ENCODE results near the gene PRKCH.

The PRKCH gene

DNA sequence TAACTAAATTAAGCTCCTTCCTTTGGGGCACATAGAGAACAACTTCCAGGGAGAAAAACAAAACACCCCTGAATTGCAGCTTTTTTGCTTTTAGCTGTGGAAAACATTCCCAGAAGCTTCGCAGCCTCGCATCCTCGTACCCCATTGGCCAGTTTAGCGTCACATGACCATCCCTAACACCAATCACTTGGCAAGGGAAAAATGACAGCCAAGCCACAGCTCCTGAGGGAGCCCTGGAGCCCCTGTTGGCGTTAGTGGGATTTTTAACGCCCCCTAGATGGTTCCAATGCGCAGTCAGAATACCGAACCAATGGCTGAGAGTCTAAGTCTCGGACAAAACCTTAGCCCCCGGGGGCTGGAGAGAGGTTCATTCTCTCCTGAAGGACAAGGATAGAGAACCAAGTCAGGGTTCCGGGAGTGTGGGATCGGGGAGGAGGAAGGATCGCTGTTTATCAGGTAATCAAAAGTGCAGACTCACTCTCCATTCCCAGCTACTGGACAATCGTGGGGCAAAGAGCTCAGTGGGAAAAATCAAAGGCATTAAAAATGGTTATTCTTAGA lies 238.3 kb downstream of the PRKCH start:
- DNase-seq = no peak

DNA sequence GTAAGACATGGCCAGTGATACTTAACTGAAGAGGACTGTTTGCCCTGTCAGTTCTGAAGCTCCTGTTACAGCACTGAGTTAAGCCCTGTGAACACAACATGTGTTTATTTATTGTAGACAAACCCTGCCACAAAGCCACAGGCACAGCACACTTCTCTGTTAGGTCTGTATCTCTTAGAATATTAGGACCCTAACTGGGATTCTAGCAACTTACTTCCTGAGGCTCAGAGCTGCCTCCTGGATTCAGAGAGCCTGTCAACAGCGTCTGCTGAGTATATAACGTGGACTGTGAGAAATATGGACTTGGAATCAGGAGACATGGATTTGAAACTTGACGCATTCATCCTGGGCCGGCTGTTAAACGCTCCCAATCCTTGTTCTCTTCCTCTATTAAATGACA lies 238.9 kb downstream of the PRKCH start:
- DNase-seq = no peak

DNA sequence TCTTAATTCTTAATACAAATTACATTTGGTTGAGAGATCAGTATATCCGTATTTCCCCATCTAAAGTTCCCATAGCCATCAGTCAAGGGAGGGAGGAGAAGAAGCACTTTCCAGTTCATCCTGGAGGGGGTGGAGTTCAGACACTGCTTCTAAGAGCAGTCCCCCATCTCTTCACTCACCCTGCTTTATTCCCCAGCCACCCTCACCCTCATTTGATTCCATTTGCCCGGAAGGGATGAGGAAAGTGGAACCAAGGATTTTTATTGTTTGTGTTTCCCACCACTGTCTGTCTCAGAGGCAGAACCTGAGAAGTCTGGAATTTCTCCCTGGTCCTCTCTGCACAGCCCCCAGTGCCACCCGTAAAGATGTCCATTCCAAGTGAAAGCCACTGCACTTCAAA lies 239.7 kb downstream of the PRKCH start:
- no peak for DNase-seq

DNA sequence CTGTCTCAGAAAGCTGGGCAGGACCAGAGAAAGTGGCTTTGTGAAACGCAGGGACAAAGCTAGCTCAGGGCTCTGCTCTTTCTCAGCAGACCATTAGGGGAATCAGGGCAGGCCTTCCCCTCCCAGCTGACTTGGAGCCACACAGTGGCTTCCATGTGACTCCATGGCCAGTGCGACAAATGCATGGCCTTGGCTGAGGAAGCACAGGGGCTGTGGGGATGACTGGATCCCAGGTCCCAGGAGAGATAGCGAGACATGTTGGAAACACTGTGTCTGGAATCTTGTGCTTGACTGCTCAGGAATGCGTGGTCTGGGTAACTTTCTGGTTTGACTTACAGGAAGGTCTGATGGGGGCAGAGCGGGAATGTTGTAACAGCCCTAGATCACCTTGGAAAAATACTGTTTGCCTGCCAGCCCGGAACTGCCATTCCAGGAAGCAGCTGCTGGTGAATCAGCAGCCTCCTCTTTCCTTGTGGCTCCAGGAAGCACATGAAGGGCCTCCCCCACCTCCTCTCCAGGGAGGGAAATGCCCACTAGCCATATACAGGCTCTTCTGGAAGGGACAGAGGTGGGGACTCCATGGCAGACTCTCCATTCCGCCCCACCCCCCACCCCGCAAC lies 240.4 kb downstream of the PRKCH start:
- no peak for DNase-seq

DNA sequence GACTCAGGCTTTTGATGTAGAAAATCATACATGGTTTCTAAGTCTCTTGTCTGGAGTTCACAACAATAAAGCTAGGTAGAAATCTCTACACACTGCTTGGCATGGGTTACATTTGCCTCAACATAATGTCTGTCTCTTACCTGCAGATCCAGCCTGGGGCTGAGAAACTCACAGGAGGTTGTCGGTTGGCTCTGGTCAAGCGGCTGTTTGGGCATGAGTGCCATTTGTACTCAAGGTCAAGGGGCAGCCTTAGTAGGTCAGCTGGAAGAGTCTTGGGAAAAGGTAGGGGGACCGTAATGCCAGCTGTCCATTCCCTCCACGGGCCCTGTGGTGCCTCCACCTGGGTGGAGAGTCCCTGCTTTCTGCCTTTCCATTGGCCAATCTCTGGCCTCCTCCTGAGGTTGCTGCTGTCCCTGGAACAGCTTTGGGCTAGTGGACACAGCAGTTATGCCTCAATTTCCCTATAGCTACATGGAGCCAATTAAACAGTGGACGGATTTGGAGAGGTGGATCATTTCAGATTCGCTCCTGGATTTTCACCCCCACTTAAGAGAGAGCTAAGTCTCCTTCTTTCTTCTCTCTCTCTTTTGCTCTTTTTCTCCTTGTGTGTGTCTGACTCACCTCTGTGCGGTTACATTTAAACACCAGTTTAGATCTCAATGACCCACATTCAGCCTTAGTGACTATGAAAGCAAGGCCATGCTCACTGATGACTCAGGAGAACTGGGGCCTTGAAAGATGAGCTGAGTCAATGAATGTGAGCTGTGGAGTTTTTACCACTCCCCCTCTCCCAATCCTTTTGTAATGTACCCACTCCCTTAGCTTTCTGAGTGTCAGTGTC lies 241.2 kb downstream of the PRKCH start:
- peak; percentile 59 for DNase-seq

DNA sequence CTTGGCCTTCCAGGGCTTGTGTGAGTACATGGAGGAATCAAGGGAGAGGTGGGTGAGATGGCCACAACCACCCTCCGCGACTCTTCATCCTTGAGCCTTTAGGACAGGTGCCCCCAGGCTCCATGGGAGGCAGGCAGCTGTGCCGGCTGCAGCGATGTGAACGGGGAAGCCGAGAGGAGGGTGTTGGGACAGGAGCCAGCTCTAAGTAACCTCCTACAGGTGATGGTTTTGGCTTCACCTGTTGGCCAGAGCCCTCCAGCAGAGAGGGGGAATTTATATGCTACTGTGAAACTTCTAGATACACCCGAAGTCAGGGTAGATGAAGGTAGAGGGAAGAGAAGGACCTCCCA lies 241.8 kb downstream of the PRKCH start:
- no peak for DNase-seq

DNA sequence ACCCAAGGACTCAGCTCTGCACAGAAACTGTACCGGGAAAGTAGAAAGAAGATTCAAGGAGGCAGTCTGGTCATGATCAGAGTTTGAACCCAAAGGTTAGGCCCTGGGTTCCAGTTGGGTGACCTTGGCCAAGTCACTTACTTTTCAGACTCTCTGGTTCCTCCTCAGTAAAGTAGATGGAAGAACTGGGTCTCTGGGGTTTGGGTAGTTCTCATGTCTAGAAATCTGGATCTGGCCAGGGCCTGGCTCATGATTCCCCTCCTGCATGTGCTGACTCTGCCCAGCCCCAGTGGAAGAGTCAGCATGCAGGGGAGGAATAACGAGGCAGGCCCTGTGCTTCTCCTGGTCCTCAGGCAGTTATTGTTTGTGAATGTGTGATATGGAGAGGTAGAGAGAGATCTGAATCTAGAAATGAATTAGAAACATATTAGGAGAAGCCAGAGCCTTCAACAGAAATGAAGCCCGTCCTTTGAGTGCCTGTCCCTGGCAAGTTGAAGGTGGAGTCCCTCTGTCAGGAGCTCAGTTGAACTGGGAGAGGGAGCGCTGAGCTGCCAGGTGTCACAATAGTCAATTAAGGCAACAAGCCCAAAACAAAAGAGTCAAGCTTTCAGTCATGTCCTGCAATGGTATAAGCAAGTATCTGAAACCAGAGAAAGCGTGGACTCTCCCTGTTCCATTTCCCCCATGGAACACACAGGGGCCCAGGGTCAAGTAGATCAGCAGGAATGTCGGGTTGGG lies 242.7 kb downstream of the PRKCH start:
- no peak for DNase-seq

DNA sequence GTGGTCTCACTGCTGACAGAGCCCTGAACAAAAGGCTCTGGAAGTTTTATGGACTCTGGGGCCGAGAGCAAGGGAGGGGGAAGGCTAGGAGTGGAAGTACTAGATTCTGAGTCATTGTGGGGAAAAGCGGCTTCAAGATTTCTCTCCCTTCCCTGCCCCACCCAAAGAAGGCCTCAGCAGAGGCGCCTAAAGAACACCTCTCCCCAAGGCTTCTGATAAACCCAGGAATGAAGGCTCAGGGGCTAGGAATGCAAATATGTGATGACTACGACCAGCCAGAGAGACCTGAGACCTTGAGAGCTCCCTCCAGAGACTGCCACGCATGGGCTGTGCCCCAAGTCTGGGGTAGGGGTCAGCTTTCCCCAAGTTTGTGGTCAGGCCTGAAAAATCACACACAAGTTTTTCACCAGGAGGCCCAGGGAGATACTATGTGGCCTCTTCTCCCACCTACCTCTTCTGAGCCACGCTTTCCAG lies 243.3 kb downstream of the PRKCH start:
- DNase-seq = no peak

DNA sequence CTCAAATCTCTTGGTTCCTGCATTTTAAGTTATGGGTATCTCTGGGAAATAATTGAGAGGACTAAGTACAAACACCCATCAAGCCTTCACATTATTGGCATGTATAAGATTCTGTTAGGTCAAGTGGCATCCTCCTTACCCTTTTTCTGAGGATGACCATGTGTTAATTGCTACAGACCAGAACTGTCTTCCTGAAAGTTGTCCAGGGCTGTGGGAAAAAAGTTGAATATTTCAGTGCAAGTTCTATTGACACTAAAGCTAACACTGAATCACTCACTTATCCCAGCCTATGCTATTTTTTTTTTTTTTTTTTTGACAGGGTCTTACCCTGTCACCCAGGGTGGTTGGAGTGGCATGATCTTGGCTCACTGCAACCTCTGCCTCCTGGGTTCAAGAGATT lies 243.8 kb downstream of the PRKCH start:
- no peak for DNase-seq

DNA sequence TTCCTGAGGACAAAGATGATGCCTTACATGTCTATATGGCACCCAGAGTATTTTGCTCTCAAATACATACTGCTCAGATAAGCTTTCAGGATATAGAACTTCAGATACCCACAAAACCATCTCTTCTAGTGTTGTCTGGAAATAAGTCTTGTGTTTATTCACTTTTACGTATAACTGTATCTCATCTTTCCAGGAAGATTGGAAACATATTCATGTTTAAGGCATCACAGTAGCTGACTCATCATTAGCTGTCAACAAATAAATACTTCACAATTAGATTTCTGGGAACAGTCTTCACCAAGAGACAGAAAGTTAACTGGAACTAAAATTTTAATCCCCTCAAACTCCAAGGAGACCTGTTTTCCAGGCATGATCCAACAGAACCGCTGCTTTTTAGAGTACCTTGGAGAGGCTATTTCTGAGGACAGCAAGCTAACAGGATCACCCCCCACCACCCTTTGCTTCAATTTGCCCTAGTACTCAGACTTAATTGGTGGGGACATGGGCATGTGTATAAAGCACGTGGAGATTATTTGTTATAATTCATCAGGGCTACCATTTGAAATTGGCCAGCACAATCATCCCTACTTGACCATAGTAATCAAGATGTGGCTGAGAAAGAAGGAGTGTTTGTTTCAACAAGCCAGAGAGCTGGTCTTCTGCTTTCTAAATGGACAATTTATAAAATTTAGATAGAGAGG lies 244.6 kb downstream of the PRKCH start:
- no peak for DNase-seq

DNA sequence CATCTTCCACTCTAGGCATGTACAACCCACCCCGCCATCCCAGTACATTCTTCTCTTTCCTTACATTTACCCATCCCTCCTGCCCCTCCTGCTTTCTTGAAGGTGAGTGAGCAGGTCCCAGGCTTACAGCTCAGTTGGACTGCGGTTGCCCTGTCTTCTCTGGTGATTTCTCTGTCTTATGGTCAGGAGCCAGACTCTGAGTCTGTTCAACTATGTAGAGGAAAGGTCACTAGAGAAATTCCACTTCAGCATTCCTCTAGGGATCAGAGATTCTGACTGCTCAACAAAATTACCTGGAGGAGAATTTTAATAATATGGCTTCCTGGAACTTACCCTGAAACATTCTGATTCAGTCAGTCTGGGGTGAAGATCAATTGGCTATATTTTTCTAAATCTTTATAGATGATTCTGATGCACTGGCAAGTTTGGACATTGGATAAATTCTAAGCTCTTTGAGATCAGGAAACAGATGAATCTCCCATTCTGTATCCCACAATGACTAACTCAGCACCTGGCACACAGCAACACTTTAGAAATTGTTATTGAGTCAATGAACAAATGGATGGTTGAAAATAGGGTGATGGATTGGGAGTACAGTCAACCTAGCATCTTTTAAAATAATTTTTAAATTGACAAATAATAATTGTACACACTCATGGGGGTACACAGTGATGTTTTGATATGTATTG lies 245.3 kb downstream of the PRKCH start:
- DNase-seq = no peak

DNA sequence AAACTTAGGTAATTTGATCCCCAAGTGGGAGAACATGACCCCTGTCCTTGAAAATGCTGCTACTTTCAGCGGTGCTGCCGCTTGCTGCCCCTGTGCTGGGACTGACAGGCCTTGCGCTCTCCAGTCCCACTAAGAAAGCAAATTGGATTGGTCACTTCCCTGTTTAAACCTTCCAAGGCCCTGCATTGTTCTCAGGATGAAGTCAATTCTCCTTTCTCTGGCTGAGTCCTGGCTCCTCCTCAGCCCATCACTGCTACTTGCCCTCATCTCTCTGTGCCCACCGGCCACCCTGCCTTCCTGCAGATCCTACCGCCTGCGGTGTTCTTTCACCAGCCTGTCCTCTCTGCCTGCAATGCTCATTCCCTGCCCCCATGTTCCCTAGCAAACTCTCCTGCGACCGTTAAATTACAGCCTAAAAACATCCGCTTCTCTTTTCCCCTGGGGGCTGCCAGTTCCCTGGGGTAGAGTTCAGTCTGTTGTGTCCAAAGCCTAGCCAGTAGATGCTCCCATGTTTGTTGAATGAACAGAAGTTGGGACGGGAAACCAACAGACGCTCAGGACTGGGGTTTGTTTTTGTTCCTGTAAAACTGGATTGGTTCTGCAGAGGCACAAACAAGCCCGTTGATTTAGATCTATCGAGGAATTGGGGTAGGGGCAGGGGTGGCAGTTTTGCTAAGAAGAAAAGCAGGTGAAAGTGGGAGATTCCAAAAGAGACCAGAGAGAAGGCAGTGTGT lies 246.6 kb downstream of the PRKCH start:
- DNase-seq = no peak

DNA sequence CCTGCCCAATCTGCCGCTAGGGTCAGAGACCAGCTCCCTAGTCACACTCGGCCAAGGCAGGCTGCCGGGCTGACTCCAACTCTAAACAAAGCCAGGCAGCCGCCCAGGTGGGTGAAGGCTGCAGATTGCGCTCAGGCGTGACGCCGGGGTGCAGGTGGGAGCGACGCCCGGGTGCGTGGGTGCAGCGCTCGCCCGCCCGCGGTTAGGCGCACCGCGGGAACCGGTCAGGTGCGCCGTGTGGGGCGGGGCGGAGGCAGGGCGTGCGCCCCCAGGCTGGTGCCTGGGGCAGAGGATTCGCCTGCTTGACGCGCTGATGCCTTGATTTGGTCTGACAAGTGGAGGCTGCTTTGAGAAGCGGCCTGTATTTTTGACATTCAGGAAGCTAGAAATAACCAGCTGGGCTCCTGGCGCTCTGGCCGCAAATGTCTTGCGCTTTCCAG lies 247.2 kb downstream of the PRKCH start:
- peak; percentile 69 for DNase-seq

DNA sequence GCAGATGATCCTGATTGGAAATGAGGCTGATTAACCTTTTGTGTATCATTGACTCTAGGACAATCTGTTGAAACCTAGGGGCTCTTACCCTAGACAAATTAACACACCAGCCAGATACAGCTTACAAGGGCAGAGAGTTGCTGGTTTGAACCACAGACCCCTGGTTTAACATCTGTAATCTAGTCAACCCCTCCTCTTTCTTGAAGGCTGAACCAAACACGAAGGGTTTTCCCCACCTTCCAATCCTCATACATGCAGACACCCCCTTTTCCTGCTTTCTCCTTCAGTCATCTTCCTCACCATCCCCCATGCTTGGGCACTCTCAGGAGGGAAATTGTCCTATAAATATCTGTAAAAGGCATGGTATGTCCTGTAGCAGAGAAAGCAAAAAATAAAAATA lies 247.9 kb downstream of the PRKCH start:
- no peak for DNase-seq

DNA sequence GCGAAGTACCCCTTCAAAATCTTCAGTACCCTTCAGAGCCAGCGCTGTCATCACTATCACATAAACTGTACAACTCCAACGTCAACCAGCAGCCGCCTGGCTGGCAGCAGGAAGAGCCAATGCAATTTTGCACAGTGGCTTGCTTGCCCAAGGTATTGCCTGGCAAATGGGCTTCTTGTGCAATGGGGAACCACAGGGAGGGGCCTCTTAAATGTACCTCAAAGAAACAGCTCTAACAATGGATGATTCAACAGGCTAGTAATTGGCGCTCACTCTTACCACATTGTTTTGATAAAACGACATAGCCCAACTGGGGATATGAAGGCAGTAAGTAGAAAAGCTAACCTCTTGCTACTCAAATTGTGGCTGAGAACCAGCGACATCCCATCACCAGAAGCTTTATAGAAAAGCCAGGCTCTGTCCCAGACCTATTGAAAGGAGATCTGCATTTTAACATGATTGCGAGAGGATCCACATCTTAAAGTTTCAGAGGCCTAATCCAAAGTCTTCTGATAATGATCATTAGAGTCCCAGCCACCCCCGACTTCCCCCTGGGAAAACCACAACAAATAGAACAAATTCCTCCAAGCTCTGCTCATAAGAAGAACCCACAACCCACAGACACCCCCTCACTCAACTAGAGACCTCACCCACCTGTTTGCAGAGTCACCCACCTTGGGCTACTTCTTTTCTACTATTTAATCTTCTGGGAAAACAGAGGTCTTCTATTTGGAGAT lies 248.6 kb downstream of the PRKCH start:
- DNase-seq = peak; percentile 55

DNA sequence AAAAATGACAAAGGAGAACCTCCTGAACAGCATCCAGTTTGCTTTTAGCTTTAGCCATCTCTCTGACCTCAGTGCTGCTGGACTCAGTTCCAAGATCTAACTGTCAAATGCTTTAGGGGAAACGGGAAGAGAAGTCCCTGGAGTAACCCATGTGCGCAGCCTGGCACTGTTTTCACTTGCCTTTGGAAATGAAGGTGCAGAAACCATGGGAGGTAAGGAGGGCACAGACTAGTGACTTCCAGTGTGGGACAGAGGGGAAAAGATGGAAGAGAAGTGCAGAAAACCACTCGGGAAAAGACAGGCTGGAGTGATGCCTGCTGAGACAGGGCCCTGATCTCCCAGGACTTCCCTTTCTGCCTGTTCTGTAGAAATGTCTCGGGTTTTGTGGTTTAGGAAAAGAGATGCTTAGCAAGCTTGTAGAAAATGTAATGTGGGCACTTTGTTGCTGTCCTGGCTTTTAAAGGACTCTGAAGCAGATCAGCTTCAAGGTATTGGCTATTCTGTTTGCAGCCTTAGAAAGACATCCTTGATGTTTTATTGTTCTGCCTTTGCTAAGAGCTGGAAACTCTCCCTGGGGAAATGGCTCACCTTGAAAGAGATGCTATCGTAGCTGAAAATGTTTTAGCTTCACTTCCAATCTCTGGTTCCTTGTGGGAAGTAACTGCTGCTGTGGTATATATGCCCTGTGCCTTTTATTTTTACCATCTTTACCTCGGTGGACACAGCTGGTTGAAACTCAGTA lies 249.3 kb downstream of the PRKCH start:
- no peak for DNase-seq

DNA sequence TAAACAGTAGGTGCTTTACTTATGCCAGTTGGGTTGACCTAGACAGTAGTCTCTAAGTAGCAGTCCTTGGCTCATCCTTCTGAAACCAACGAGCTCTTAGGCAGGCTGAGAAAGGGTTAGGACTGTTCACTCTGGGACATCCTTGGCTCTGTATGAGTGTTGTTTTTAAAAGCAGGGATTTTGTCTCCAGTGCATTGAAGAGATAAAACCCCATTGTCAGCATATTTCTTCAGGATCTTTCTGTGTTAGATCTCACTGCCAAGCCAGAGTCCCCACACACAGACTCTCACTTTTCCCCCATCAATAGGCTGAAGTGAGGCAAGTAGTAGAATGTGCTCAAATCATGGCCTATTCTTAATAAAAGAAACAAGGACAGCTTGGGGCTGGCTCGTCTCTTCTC lies 250.5 kb downstream of the PRKCH start:
- DNase-seq = no peak

DNA sequence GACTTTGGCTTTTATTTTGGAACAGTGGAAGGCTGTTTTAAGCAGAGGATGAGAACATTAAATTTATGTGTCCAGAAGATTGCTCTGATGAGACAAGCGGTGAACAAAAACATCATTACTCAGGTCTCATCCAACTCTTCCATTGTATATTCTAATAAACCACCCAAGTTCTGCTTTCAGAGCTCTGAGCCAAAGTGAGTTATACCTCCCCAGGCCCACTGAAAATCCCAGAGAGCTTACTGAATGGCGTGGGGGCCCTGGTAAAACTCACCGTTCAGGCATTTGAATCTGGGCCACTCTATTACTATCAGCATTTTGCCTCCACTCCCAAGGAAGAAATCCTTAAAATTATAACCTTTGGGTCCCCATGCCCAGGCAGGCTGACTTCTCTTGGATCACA lies 251.9 kb downstream of the PRKCH start:
- DNase-seq = no peak

DNA sequence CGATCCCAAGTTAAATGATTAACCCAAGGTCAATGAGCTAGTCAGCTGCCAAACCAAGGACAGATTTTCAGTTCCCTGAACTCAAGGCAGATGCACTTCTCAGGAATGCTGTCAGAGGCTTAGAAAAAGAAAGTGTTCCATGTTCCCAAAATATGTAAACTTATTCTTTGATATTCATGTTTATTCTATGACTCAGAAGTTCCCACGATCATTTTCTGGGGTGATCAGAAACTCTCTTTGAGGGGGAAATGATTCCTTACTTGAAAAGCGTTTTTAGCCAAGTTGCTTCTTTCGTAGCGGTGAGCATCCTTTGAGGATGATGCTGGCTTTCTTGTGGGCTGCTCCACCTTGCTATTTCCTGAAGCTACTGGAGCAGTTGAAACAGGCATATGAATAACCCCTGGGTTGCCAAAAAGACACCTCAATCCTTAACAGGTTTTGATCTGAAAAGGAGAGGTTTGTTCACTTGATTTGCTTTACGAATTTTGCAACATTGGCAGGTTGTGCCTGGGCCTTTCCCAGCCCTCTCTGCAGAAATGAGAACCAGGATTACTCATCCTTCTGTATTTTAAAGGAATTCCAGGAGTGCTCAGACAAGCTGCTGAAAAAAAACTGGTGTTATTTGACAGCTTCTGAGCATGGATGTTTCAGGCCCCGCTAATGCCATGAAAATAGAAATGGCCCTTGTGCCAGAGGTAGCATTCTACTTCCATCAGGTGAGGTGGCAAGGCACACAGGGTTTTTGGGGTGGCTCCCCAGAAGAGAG lies 252.6 kb downstream of the PRKCH start:
- DNase-seq = peak; percentile 42

DNA sequence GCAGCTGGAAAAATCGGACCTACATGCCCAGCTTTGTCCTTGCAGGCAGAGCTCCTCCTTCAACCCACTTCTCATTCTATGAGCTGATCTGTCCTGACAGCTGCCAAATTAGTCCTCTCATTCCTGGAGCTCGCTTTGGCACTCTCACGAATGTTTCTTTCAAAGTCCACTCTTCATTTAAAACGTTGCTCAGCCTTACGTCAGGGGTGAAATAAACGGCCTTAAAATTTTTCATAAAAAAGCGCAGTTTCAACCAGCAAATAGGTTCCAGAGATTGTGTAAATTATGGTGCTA lies 253.1 kb downstream of the PRKCH start:
- DNase-seq = no peak

Measured in stimulated activated CD4-positive, alpha-beta T cell treated with anti-CD3 and anti-CD28 coated beads, Interleukin-15, amount 100 ng/mL, for 24 hours (primary cell).